Tibial nerve (tissue), 3 donors: ENCODE data around the gene NOC2L.

Experiments
- POLR2A ChIP-seq, 2 donors: fragments of 450-650 bp; IDR thresholded peaks; one replicate each; pipeline ENCODE4 v1.6.1; 2017; ENCODE audit warnings: antibody characterized with exemption in 2 of 2, mild to moderate bottlenecking in 2 of 2, moderate library complexity in 2 of 2
- TF ChIP-seq, protein P1 (sequence below), 5 experiments: fragments of 200-600 bp in 3 of 5; fragments of 450-650 bp in 2 of 5; sonication (generic) in 3 of 5; IDR thresholded peaks; one replicate each; pipeline ENCODE4 v1.5.1; 2016 to 2019; ENCODE audit warnings: antibody characterized with exemption in 5 of 5, mild to moderate bottlenecking in 3 of 5, moderate library complexity in 2 of 5

DNA sequence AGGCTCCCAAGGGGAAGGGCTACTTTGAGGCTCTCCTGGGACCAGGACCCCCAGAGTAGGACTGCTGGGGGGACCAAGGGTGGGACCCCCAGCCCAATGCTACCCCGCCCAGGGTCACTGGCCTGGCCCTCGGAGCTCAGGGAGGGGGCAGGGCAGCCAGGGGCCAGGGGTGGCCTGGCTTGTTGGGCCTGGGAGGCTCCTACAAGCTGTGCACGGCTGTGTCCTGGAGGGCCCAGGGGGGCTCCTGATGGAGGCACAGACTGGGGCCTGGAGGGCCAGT lies 38.6 kb upstream of the NOC2L start:
- TF ChIP-seq, protein P1, sequence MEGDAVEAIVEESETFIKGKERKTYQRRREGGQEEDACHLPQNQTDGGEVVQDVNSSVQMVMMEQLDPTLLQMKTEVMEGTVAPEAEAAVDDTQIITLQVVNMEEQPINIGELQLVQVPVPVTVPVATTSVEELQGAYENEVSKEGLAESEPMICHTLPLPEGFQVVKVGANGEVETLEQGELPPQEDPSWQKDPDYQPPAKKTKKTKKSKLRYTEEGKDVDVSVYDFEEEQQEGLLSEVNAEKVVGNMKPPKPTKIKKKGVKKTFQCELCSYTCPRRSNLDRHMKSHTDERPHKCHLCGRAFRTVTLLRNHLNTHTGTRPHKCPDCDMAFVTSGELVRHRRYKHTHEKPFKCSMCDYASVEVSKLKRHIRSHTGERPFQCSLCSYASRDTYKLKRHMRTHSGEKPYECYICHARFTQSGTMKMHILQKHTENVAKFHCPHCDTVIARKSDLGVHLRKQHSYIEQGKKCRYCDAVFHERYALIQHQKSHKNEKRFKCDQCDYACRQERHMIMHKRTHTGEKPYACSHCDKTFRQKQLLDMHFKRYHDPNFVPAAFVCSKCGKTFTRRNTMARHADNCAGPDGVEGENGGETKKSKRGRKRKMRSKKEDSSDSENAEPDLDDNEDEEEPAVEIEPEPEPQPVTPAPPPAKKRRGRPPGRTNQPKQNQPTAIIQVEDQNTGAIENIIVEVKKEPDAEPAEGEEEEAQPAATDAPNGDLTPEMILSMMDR (IDR thresholded peaks at IDR 0.05), result no peak
- TF ChIP-seq POLR2A (IDR thresholded peaks at IDR 0.05), result no peak
